GM12878 (cell line): ENCODE results near the gene PRKG1.

ENCODE experiments used
- ATF7 ChIP-seq: fragments of 450-650 bp; IDR thresholded peaks from 2 replicates; pipeline ENCODE4 v1.6.1; 2016; ENCODE audit warnings: low read depth, mild to moderate bottlenecking
- BACH1 ChIP-seq: fragments of 450-650 bp; IDR thresholded peaks from 2 replicates; pipeline ENCODE4 v1.6.1; 2017; ENCODE audit warnings: mild to moderate bottlenecking, borderline replicate concordance
- BRCA1 ChIP-seq: IDR thresholded peaks from 2 replicates; pipeline ENCODE4 v1.6.1; 2011; ENCODE audit warnings: low read depth, low read length, improper control_type of control experiment
- CREB1 ChIP-seq: IDR thresholded peaks from 2 replicates; pipeline ENCODE4 v1.6.1; 2012; ENCODE audit warnings: low read depth, mild to moderate bottlenecking, inconsistent platforms
- CTCF ChIP-seq, 3 experiments: IDR thresholded peaks in 2 of 3; conservative IDR thresholded peaks in 1 of 3; 2 replicates each; pipeline ENCODE4 v1.5.1; 2011; ENCODE audit warnings: low read depth in 3 of 3, low read length in 3 of 3, mild to moderate bottlenecking in 3 of 3, control low read depth in 2 of 3, moderate library complexity in 2 of 3, inconsistent platforms in 1 of 3, mixed read lengths in 1 of 3; ENCODE audit not compliant: control insufficient read depth in 2 of 3, insufficient read depth in 1 of 3; ENCODE audit errors: extremely low read depth in 1 of 3
- MXI1 ChIP-seq: fragments of 150-350 bp; IDR thresholded peaks from 2 replicates; pipeline ENCODE4 v1.6.1; 2011; ENCODE audit warnings: low read depth, mild to moderate bottlenecking, inconsistent platforms, low read length, improper control_type of control experiment
- RAD21 ChIP-seq: IDR thresholded peaks from 2 replicates; pipeline ENCODE4 v1.6.1; 2011; ENCODE audit warnings: mild to moderate bottlenecking, low read depth, low read length, moderate library complexity; ENCODE audit not compliant: insufficient read depth
- REST ChIP-seq: IDR thresholded peaks from 2 replicates; pipeline ENCODE4 v1.6.1; 2012; ENCODE audit warnings: mild to moderate bottlenecking, low read depth, low read length
- SMC3 ChIP-seq: IDR thresholded peaks from 2 replicates; pipeline ENCODE4 v1.6.1; 2011; ENCODE audit warnings: low read length, improper control_type of control experiment, borderline replicate concordance
- ZSCAN29 ChIP-seq: fragments of 450-650 bp; IDR thresholded peaks from 2 replicates; pipeline ENCODE4 v1.6.1; 2017; ENCODE audit warnings: mild to moderate bottlenecking, moderate library complexity

- TF ChIP-seq CTCF (IDR thresholded peaks at IDR 0.05 in 2 of 3, conservative IDR thresholded peaks at IDR 0.05 in 1 of 3; ENCODE audit: control insufficient read depth in 2 of 3, extremely low read depth in 1 of 3, insufficient read depth in 1 of 3, low read depth in 3 of 3, low read length in 3 of 3), result no peak
- no peak for TF ChIP-seq CREB1
- TF ChIP-seq REST, result no peak
- no peak for TF ChIP-seq BRCA1
- TF ChIP-seq SMC3, result no peak
- TF ChIP-seq MXI1, result no peak
- no peak for TF ChIP-seq ATF7
- TF ChIP-seq BACH1, result no peak
- TF ChIP-seq ZSCAN29, result no peak
- TF ChIP-seq RAD21, result no peak
Measured at GRCh38 chr10:51382181-51382580, 307.9 kb downstream of the PRKG1 start.
